GM18519 (cell line): ENCODE measurements around the gene MPHOSPH9.
"Not testable (repeated sequence)": the region's sequence is repeated elsewhere in the genome, so short reads cannot be mapped to it uniquely, and the experiment has no call there.

Experiments
- ATAC-seq: cut with Tn5 transposase; IDR thresholded peaks from one replicate; pipeline ENCODE4 v1.9.1; 2021; ENCODE audit warnings: mild to moderate bottlenecking, moderate library complexity; ENCODE audit not compliant: unreplicated experiment, low FRiP score

The MPHOSPH9 gene

DNA sequence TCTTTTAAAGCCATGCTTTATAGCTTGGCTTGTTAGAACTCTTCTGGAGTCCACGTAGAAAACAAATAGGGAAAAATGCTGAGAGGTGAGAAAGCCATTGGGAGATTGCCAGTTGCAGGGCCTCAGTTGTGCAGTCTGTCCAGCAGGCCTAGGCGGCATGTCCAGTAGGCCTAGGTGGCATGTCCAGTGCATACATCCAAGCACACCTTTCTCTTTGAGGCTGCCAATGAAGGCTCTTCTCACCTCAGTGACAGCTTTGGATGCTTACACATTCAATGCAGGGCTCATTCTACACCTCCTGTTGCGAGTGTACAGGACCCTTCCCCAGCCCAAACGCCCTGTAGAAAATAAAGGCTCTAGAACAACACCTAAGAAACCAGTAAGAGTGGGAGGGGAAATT lies 25.7 kb upstream of the MPHOSPH9 start:
- no peak for ATAC-seq

DNA sequence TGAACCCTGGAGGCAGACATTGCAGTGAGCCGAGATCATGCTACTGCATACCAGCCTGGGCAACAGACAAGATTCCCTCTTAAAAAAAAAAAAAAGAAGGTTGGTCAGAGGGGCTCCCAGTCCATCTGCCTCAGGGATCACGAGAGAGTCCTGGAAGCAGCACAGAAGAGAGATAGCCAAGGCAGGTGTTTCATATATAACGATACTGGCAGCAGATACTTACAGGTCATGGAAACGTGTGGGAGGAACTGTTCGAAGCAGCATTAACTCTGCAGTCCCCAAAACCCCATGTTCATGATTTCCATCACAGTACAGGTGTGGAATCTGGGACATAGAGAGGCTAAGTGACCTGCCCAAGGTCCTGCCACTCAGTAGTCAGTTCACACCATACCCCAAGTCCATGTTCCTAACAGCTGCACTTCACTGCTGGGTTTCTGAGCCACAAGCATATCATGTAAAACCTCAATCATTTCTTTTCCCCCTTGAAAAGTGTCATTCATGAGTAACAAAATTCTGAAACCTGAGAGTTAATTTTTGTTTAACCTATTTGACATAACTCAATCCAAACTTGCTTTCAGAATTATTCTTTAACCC lies 22.0 kb upstream of the MPHOSPH9 start:
- no peak for ATAC-seq

- no peak for ATAC-seq
These were observed 20.9 kb upstream of the MPHOSPH9 start for GRCh38 chr12:123253641-123254459.

DNA sequence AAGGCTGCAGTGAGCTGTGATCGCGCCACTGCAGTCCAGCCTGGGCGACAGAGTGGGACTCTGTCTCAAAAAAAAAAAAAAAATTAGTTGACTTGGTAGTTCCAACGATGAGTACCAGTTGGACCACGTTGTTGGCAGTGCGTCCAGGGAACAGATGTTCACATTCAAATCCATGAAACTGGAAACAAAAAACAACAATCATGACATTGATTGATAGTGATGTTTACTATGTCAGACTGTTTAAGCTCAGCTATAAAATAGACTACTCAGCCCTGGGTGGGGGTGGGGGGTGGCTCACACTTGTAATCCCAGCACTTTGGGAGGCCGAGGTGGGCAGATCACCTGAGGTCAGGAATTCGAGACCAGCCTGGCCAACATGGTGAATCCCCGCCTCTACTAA lies 19.4 kb upstream of the MPHOSPH9 start:
- not testable (repeated sequence) for ATAC-seq

GRCh38 chr12:123251403-123252076 lies 18.6 kb upstream of the MPHOSPH9 start:
- ATAC-seq, result no peak

GRCh38 chr12:123250471-123251383 lies 17.8 kb upstream of the MPHOSPH9 start:
- no peak for ATAC-seq

GRCh38 chr12:123248996-123249741 lies 16.2 kb upstream of the MPHOSPH9 start:
- ATAC-seq, result not testable (repeated sequence)

GRCh38 chr12:123248129-123248528 lies 15.2 kb upstream of the MPHOSPH9 start:
- ATAC-seq, result not testable (repeated sequence)

- no peak for ATAC-seq
These were observed 12.7 kb upstream of the MPHOSPH9 start for GRCh38 chr12:123245678-123246077.

GRCh38 chr12:123243671-123244262 lies 10.8 kb upstream of the MPHOSPH9 start:
- no peak for ATAC-seq

GRCh38 chr12:123242116-123242904 lies 9.4 kb upstream of the MPHOSPH9 start:
- no peak for ATAC-seq

- ATAC-seq, result no peak
These were observed 6.0 kb upstream of the MPHOSPH9 start for GRCh38 chr12:123238961-123239360.

DNA sequence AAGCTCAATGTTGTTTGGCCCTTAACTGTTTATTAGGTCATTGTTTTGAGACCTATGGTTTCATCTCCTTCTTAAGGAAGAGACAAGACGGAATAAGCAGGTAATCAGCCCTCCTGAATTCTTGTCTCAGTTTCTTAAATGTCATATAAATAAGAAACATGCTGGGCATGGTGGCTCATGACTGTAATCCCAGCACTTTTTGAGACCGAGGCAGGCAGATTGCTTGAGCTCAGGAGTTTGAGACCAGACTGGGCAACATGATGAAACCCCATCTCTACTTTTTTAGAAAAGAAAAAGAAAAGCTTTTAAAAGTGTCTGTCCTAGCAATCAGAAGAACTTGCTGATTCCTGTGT lies 5.4 kb upstream of the MPHOSPH9 start:
- no peak for ATAC-seq

- ATAC-seq, result no peak
These were observed 4.8 kb upstream of the MPHOSPH9 start for GRCh38 chr12:123237646-123238329.

- no peak for ATAC-seq
These were observed 766 bp upstream of the MPHOSPH9 start for GRCh38 chr12:123233505-123234308.

DNA sequence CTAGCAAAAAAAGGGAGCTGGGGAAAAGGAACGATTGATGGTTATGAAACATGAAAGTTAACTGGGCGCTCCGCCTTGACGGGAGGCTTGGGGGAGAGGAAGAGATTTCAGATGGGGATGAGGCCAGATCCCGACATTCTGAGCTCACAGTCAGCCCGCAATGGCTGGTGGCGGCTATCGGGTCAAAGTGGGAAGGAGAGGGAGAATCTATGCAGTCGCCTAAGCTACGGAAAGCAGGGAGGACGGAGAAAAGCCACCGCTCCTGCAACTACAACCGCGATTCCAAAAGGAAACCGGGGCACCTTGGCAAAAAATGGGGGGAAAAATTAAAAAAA lies 502 bp downstream of the MPHOSPH9 start:
- no peak for ATAC-seq

DNA sequence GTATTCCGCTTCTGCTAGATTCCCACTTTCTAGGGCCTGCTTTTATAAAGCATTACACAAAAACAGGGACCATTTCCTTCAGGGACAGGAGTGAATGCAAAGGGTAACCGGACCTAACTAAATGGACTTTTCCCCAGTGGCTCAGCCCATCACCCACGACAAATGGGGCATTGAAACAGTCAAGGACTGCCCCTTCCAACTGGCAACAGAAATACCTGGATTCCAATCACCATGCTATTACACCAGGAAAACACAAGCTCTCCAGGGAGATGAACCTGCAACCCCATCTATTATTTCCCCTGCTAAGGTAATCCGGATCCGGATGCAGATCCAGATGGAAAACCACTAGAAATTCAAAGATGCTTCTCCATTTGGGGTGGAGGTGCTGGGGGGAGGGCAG lies 1.0 kb downstream of the MPHOSPH9 start:
- ATAC-seq, result no peak

DNA sequence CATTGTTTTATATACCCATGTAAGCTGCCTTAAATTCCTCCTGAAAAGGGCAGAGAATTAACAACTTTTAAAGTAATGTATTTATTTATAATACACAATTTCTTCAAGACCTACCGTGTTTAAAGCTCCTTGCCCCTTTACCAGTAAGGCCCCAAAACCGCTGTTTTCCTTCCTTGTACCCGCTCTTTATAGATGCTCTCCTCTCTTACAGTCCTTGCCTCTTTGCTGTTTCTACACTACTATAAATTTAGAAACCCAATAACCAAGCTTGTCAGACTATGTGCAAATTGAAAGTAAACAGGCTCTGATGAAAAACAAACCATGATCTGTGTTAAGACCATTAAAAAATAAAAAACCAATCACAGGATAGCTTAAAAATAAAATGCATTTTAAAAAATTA lies 3.9 kb downstream of the MPHOSPH9 start:
- no peak for ATAC-seq
